Measurements from ENCODE around the gene FGD4.

- no peak for TF ChIP-seq CTCF (conservative IDR thresholded peaks at IDR 0.05 in 1 of 2, IDR thresholded peaks at IDR 0.05 in 1 of 2; ENCODE audit: extremely low read depth in 1 of 2, insufficient read depth in 1 of 2, low read depth in 1 of 2, low read length in 2 of 2)
- no peak for TF ChIP-seq EZH2 (IDR thresholded peaks at IDR 0.05; ENCODE audit: borderline replicate concordance, low read length)
These were observed 82.9 kb downstream of the FGD4 start for GRCh38 chr12:32482226-32482625.
